Smooth muscle cell (in vitro differentiated cells): ENCODE results near the gene TMEM255A. TPM values are rescaled to one million over a fixed set of nuclear protein-coding genes. Genes with fewer than 3 reads are reported as not detected.

ENCODE experiments used
- DNase-seq: peaks from one replicate; lab custom pipeline; 2025; ENCODE audit not compliant: unreplicated experiment; lab: John Stamatoyannopoulos, UW
- H2AFZ ChIP-seq: fragments of 200-600 bp; sonication (generic); 2 replicates; pipeline ENCODE4 v1.6.0; 2016; ENCODE audit warnings: antibody characterized with exemption, low read depth, mild to moderate bottlenecking
- H3F3A ChIP-seq: fragments of 200-600 bp; sonication (generic); 2 replicates; pipeline ENCODE4 v1.6.0; 2017; ENCODE audit warnings: antibody characterized with exemption, low read depth
- H3K27ac ChIP-seq: fragments of 200-600 bp; sonication (generic); 2 replicates; pipeline ENCODE4 v1.5.1; 2016; ENCODE audit warnings: low read depth, mild to moderate bottlenecking
- H3K27me3 ChIP-seq: fragments of 200-600 bp; sonication (generic); 2 replicates; pipeline ENCODE4 v1.6.1; 2016; ENCODE audit warnings: low read depth, mild to moderate bottlenecking
- H3K36me3 ChIP-seq: fragments of 200-600 bp; sonication (generic); 2 replicates; pipeline ENCODE4 v1.5.1; 2016; ENCODE audit warnings: low read depth
- H3K4me1 ChIP-seq: fragments of 200-600 bp; sonication (generic); 2 replicates; pipeline ENCODE4 v1.5.1; 2016; ENCODE audit warnings: low read depth
- H3K4me2 ChIP-seq: fragments of 200-600 bp; sonication (generic); 2 replicates; pipeline ENCODE4 v1.6.0; 2016; ENCODE audit warnings: mild to moderate bottlenecking
- H3K4me3 ChIP-seq: fragments of 200-600 bp; sonication (generic); 2 replicates; pipeline ENCODE4 v1.5.1; 2016; ENCODE audit warnings: mild to moderate bottlenecking
- H3K79me2 ChIP-seq: fragments of 200-600 bp; sonication (generic); 2 replicates; pipeline ENCODE4 v1.6.0; 2016; ENCODE audit warnings: low read depth, mild to moderate bottlenecking
- H3K9ac ChIP-seq: fragments of 200-600 bp; sonication (generic); 2 replicates; pipeline ENCODE4 v1.6.0; 2016; ENCODE audit warnings: low read depth
- H3K9me3 ChIP-seq: fragments of 200-600 bp; sonication (generic); replicated peaks from 2 replicates; pipeline ENCODE4 v1.5.1; 2016; ENCODE audit warnings: low read depth
- H4K20me1 ChIP-seq: fragments of 200-600 bp; sonication (generic); 2 replicates; pipeline ENCODE4 v1.6.0; 2016; ENCODE audit warnings: low read depth
- CTCF ChIP-seq: fragments of 200-600 bp; sonication (generic); IDR thresholded peaks from 2 replicates; pipeline ENCODE4 v1.5.1; 2017; ENCODE audit warnings: borderline replicate concordance, mild to moderate bottlenecking, antibody characterized with exemption; ENCODE audit not compliant: insufficient read depth, poor library complexity, severe bottlenecking
- WGBS: methylation state at CpG from one replicate; pipeline ENCODE4 v1.1.7; 2016; ENCODE audit warnings: low lambda C conversion rate; 5-methylcytosine and 5-hydroxymethylcytosine counted together
- polyA plus RNA-seq: library from polyadenylated mRNA; unstranded; fragments of >200 nt; fragmentation: Nextera tagmentation; extraction: Ambion mirVana; gene quantifications from 2 replicates; pipeline ENCODE4 v1.2.1, GENCODE V29; 2016
- total RNA-seq: library from RNA; depleted of rRNA; stranded (reverse); fragments of >200 nt; gene quantifications from 2 replicates; pipeline ENCODE4 v1.2.3, GENCODE V29; 2014

TMEM255A gene
- total and polyA plus RNA-seq, 2 experiments from 2014 or later = 0.04 TPM; not detected in 1

GRCh38 chrX:120294651-120295050 lies 16.6 kb downstream of the TMEM255A start:
- Histone ChIP-seq H3K9ac (no peak overlapping the region), H3K4me2 (no peak overlapping the region), H3K27ac (no peak overlapping the region), H3K79me2 (no peaks in the 10 kb centered on the region), H3F3A (no peaks in the 10 kb centered on the region), H3K4me1 (no peaks in the 10 kb centered on the region), H3K27me3 (no peaks in the 10 kb centered on the region), H2AFZ (no peak overlapping the region), H4K20me1 (no peaks in the 10 kb centered on the region), H3K4me3 (no peak overlapping the region), H3K9me3 (no peaks in the 10 kb centered on the region), H3K36me3 (no peaks in the 10 kb centered on the region)
- no peak for TF ChIP-seq CTCF
- DNase-seq = no peak

- no peak for TF ChIP-seq CTCF
- Histone ChIP-seq H3K79me2 (no peaks in the 10 kb centered on the region), H3K9ac (no peak overlapping the region), H2AFZ (no peak overlapping the region), H3K4me2 (no peak overlapping the region), H3K4me1 (no peaks in the 10 kb centered on the region), H3K36me3 (no peaks in the 10 kb centered on the region), H3K27ac (no peak overlapping the region), H3K9me3 (no peaks in the 10 kb centered on the region), H3K27me3 (no peaks in the 10 kb centered on the region), H3K4me3 (no peak overlapping the region), H3F3A (no peaks in the 10 kb centered on the region), H4K20me1 (no peaks in the 10 kb centered on the region)
- no peak for DNase-seq
- WGBS = 61% methylated on average over 2 of the region's 2 CpGs
Observed at GRCh38 chrX:120293015-120293414, 18.2 kb downstream of the TMEM255A start.

- 80% methylated on average over 6 of the region's 6 CpGs for WGBS
- no peaks in the 10 kb centered on the region for H3F3A ChIP-seq
- TF ChIP-seq CTCF = no peak
- no peak overlapping the region for H3K27ac ChIP-seq
- no peak overlapping the region for H3K9ac ChIP-seq
- no peaks in the 10 kb centered on the region for H3K79me2 ChIP-seq
- H3K4me3 ChIP-seq = no peak overlapping the region
- H2AFZ ChIP-seq = no peak overlapping the region
- H3K4me2 ChIP-seq = no peak overlapping the region
- H3K9me3 ChIP-seq = no peaks in the 10 kb centered on the region
- no peak for DNase-seq
- H3K36me3 ChIP-seq = no peaks in the 10 kb centered on the region
- H4K20me1 ChIP-seq = no peaks in the 10 kb centered on the region
- H3K27me3 ChIP-seq = no peaks in the 10 kb centered on the region
- H3K4me1 ChIP-seq = no peaks in the 10 kb centered on the region
Observed at GRCh38 chrX:120291211-120291610, 20.1 kb downstream of the TMEM255A start.

GRCh38 chrX:120290107-120290506 lies 21.2 kb downstream of the TMEM255A start:
- H3F3A ChIP-seq = no peaks in the 10 kb centered on the region
- H3K27ac ChIP-seq = no peak overlapping the region

More at GRCh38 chrX:120290107-120290506, 21.2 kb downstream of the TMEM255A start:
- H4K20me1 ChIP-seq = no peaks in the 10 kb centered on the region
- no peaks in the 10 kb centered on the region for H3K9me3 ChIP-seq
- H2AFZ ChIP-seq = no peak overlapping the region
- H3K4me2 ChIP-seq = no peak overlapping the region
- no peaks in the 10 kb centered on the region for H3K36me3 ChIP-seq
- no peaks in the 10 kb centered on the region for H3K79me2 ChIP-seq
- H3K9ac ChIP-seq = no peak overlapping the region
- no peak overlapping the region for H3K4me3 ChIP-seq
- DNase-seq = no peak
- H3K4me1 ChIP-seq = no peaks in the 10 kb centered on the region
- TF ChIP-seq CTCF = no peak
- no peaks in the 10 kb centered on the region for H3K27me3 ChIP-seq
